ENCODE measurements around the gene CCN6.

The CCN6 gene

DNA sequence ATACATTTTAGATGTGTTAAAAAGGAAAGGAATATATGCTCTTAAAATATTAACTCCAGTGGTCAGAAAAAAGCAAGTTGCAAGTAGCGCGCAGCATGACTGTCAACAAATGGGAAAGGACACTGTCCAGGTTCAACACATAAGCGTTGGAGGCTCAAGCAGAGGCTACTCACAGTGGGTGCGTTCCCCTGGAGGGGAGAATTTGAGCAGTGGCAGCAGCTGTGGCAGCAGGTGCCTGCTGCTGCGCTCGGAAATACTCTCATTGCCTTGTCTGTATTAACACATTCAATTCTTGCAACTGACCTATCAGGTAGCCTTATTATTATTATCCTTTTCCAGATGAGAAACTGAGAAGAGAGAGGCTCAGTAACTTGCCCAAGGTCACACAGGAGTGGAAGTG is 21.9 kb upstream of the CCN6 start:
- TF ChIP-seq, protein P1, sequence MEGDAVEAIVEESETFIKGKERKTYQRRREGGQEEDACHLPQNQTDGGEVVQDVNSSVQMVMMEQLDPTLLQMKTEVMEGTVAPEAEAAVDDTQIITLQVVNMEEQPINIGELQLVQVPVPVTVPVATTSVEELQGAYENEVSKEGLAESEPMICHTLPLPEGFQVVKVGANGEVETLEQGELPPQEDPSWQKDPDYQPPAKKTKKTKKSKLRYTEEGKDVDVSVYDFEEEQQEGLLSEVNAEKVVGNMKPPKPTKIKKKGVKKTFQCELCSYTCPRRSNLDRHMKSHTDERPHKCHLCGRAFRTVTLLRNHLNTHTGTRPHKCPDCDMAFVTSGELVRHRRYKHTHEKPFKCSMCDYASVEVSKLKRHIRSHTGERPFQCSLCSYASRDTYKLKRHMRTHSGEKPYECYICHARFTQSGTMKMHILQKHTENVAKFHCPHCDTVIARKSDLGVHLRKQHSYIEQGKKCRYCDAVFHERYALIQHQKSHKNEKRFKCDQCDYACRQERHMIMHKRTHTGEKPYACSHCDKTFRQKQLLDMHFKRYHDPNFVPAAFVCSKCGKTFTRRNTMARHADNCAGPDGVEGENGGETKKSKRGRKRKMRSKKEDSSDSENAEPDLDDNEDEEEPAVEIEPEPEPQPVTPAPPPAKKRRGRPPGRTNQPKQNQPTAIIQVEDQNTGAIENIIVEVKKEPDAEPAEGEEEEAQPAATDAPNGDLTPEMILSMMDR (IDR thresholded peaks at IDR 0.05; ENCODE audit: borderline replicate concordance, control extremely low read depth, extremely low read depth, insufficient read depth, missing control alignments) = no peak
- in situ Hi-C loops (cut with MboI; ENCODE audit: low sequenced_read_pairs, unreplicated experiment) = loop anchor here (25.0 kb wide), 1 partner anchor 770 kb away; a partner anchor contains a TSS
- DNase-seq (ENCODE audit: low spot score) = no peak

DNA sequence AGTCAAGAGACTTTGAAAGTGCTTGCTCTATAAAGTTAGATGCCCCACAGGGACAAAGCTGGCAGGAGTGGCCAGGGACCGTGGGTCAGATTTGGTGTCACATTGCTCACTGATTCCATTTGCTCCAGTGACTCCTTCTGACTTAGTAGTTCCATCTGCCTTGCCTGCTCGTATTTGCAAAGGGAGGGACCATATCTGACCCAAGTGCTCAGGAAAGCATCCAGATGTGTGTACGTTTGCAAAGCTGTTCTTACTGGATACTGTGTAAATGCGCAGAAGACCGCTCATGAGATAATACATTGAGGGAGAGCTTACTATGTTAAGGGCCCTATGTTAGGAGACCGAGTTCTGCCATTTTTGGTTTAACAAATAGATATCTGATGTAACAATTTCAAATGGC is 21.2 kb upstream of the CCN6 start:
- in situ Hi-C loops (cut with MboI; ENCODE audit: low sequenced_read_pairs, unreplicated experiment) = loop anchor here (25.0 kb wide), 1 partner anchor 770 kb away; a partner anchor contains a TSS
- DNase-seq (ENCODE audit: low spot score) = no peak
- TF ChIP-seq, protein P1 (IDR thresholded peaks at IDR 0.05; ENCODE audit: borderline replicate concordance, control extremely low read depth, extremely low read depth, insufficient read depth, missing control alignments) = no peak

DNA sequence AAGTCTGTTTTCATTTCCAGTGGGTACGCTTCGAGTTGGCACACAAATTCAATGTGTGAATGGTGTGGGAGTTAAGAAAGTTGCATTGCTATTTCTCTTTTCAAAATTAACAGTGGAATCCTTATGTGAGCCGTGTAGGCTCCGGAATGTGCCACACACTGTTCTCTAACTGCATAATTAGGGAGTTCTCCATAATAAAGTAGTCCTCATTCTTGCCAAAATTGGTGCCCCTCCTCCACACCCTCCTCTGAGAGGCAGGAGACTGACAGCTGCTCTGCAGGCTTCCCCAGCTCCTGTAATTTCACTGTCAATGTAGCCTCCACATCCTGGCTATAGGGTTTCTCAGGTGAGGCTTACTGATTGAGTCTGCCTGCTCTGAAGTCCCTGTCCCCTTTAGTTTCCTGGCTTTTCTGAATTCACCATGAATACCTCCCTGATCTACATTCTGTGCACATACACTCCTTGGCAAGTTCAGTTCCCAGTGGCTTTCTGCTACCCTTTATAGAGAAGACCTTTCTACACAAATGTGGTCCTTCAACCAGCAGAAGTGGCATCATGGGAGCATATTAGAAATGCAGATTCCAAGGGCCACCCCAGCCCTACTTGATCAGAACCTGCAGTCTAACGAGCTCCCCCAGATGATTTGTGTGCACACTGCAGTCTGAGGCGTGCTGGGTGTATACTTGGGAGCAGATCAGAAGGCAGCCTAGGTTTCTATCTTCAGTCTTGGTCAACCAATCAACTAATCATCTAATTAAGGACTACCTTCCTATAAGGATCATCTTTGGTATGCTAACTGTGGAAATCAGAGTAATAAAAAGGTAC is 19.9 kb upstream of the CCN6 start:
- in situ Hi-C loops (cut with MboI; ENCODE audit: low sequenced_read_pairs, unreplicated experiment) = loop anchor here (25.0 kb wide), 1 partner anchor 772 kb away; a partner anchor contains a TSS
- TF ChIP-seq, protein P1 (IDR thresholded peaks at IDR 0.05; ENCODE audit: borderline replicate concordance, control extremely low read depth, extremely low read depth, insufficient read depth, missing control alignments) = no peak
- no peak for DNase-seq (ENCODE audit: low spot score)

DNA sequence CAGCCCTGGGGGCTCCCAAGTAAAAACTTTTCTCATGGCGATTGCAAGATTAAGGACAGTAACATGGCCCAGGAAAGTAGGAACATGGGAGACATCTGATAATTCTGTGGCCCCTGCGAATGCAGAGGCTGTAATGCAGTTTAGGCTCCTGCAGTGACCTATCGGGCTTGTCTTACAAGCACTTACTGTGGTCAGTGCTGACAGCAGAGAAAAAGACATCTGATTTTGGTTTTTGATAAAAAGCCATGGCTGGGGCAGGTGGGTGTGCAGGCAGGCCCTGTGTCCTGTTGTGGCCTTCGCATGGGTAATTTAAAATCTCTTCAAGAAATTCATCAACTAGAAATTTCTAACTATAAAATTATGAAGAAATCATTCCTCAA is 19.3 kb upstream of the CCN6 start:
- no peak for DNase-seq (ENCODE audit: low spot score)
- TF ChIP-seq, protein P1 (IDR thresholded peaks at IDR 0.05; ENCODE audit: borderline replicate concordance, control extremely low read depth, extremely low read depth, insufficient read depth, missing control alignments) = no peak
- in situ Hi-C loops (cut with MboI; ENCODE audit: low sequenced_read_pairs, unreplicated experiment) = loop anchor here (25.0 kb wide), 1 partner anchor 772 kb away; a partner anchor contains a TSS

DNA sequence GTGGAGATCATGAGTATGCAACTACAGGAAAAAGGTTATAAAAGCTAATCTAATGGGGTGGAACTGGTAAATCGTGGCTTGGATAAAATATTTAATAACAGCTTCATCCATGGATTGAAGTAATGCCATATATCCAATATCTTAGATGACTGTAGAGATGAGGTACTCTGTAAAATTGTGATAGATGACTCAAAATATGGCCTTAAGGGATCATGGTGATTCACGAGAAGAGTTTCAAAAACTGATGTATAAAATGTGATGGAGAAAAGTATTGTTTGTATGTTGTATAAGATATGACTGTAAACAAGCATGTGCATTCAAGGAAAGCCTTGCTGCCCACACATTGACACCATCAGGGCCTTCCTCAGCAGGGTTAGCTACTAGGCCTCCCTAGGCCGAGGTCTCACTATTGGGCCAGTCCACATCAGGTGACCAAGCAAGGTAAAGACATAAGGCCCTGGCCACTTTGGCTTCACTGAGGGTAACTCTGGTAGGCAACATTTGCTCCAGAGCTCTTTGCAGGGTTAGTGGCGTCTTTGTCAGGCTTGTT is 17.7 kb upstream of the CCN6 start:
- no peak for DNase-seq (ENCODE audit: low spot score)
- TF ChIP-seq, protein P1 (IDR thresholded peaks at IDR 0.05; ENCODE audit: borderline replicate concordance, control extremely low read depth, extremely low read depth, insufficient read depth, missing control alignments) = no peak
- in situ Hi-C loops (cut with MboI; ENCODE audit: low sequenced_read_pairs, unreplicated experiment) = loop anchor here (25.0 kb wide), 1 partner anchor 774 kb away; a partner anchor contains a TSS

DNA sequence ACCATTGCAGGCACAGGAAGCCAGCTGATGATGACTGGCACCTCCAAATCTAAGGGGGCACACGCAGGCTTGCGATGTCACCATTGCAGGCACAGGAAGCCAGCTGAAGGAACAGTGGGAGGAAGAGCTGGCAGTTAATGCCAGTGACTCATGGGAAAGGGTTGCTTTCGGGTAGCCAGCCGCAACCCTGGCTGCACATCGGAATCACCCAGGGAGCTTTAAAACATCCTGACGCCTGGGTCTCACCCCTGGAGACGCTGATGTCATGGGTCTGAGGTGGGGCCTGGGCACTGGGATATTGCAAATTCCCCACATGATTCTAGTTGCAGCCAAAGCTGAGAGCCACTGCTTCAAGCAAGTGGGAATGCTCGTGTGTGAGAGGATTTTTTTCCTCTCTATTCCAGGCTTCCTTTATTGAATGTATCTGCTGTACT is 16.1 kb upstream of the CCN6 start:
- TF ChIP-seq, protein P1 (IDR thresholded peaks at IDR 0.05; ENCODE audit: borderline replicate concordance, control extremely low read depth, extremely low read depth, insufficient read depth, missing control alignments) = no peak
- DNase-seq (ENCODE audit: low spot score) = no peak
- in situ Hi-C loops (cut with MboI; ENCODE audit: low sequenced_read_pairs, unreplicated experiment) = loop anchor here (25.0 kb wide), 1 partner anchor 775 kb away; a partner anchor contains a TSS

Measured in GM13976 (cell line).